A549 treated with CORT108297 at 1 μM for 4 hours (cell line): ENCODE data around the gene CLN6. TPM values are rescaled to one million over a fixed set of nuclear protein-coding genes. Genes with fewer than 3 reads are reported as not detected.

Experiments used
- total RNA-seq: library from RNA; stranded (reverse); fragments of 200-300 nt; extraction: Qiagen RNA extraction; gene quantifications from 5 replicates; pipeline ENCODE4 v1.2.3, GENCODE V29; 2022

CLN6 gene
- total RNA-seq = 58.7 to 88.6 TPM (median 86.7 TPM) in 5 replicates

DNA sequence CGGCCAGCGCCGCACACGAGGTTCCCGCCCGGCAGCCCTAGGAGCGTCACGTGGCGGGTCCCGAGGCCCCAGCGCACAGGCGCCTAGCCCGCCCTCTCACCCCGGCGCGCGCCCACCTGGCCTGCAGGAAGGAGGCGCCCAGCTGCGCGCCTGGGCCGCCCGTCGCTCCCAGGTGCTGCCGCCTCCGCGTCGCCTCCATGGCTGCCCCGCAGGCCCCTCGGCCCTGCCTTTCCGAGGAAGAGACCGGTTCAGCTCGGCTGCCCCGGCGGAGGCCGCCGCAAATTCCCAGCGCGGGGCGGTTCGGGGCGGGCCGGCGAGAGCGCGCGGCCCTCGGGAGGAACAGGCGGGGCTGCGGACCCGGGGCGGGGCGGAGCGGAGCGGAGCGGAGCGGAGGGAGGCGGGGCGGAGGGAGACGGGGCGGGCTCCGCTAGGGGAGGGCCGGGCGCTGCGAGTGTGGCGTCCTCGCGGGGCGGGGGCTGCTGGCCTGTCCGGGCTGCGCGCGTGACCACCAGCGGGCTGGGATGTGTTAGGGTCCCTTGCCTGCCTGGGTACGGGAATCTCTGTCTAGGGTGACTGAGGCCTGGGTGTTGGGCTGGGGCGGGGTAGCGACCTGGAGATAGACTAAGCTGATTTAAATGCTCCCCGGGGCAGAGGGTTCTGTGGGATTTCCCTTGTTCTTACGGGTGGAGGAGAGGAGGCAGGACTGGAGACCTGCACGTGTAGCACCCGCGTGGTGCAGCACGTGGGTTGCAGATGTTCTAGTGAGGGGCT is at the start of gene CLN6:
CLN6 (minus strand) TSS at position 343 of the 771 bp plus-strand sequence; CDS start at position 199, 144 bp downstream.

GRCh38 chr15:68277603-68278344 is 48.2 kb upstream of the CLN6 start, which contains the start of gene FEM1B:
Gene FEM1B, plus strand, starts transcription at chr15:68277745. Its CDS starts 673 bp downstream, at chr15:68278418.

DNA sequence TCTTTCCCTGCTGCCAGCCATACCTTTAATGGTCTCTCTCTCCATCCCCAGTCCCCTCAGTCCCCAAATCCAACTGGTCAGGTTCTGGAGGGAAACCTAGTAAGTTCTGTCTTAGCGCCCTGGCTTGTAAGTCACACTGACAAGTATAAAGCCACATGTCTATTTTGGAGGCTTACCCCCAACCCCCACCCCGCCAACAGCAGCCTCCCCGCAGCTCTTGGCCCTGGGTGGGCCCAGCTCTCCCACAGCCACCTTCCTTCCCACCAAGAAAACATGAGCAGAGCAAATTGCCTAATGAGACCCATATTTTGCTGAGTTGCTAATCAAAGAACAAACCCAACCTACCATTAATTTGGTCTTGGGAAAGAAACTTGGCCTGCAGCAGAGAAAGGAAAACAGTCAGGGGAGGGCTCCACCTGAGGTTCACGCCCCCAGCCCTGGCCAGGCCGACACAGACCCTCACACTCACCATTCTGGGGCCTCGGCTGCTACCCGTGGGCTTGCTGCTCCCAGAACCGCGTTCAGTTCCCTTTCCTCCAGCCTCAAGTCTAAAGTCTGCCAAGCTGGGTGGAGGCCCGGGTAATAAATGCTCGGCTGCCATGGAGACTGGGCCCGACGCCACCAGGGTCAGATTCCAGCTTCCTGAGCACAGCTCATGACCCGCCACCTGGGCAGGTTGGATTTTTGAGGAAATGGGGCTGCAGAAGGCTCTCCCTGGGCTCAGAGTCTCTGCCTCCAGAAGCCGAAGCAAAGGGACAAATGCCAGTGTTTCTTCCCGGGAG is 24.6 kb downstream of the CLN6 start, which contains the start of gene CALML4:
CALML4 (minus strand) TSS at position 557 of the 782 bp plus-strand sequence; CDS start at position 472, 85 bp downstream.

Other genes starting within 250 kb of the CLN6 start
- gene PIAS1, start 175.4 kb downstream of the CLN6 start, total RNA-seq = 16.5 to 21.1 TPM (median 19.0 TPM) in 5 replicates
- 8.3 to 9.4 TPM (median 8.5 TPM) in 5 replicates for gene CALML4, start 24.4 kb downstream of the CLN6 start, total RNA-seq
- 14.4 to 25.2 TPM (median 21.2 TPM) in 5 replicates for gene FEM1B, start 48.0 kb upstream of the CLN6 start, total RNA-seq
- gene ITGA11, start 202.4 kb upstream of the CLN6 start, total RNA-seq = 2.4 to 7.8 TPM (median 5.0 TPM) in 5 replicates